HEK293 (cell line): ENCODE measurements around the gene NYNRIN.

Experiments
- CTCF ChIA-PET: fragments of 350-600 bp; formaldehyde crosslinking; extraction: SDS; loops from one replicate; lab custom pipeline; 2021; ENCODE audit warnings: antibody characterized with exemption; lab: Yijun Ruan, JAX
- POLR2A ChIA-PET: fragments of 300-600 bp; formaldehyde crosslinking; extraction: SDS; loops from one replicate; lab custom pipeline; 2020; ENCODE audit warnings: antibody characterized with exemption, inconsistent platforms; lab: Yijun Ruan, JAX
- H3K27ac ChIP-seq: fragments of 200-500 bp; sonication (Bioruptor generic); 2 replicates; pipeline ENCODE4 v1.5.1; 2014; ENCODE audit warnings: low read depth, low read length, control low read depth, inconsistent platforms; ENCODE audit errors: extremely low read depth
- H3K36me3 ChIP-seq, 2 experiments: fragments of 200-500 bp in 1 of 2; sonication (Bioruptor generic) in 1 of 2; 1 replicate in 1 of 2; 2 replicates in 1 of 2; pipeline ENCODE4 v1.5.1; 2014 to 2017; ENCODE audit warnings: inconsistent platforms in 2 of 2, low read length in 2 of 2; ENCODE audit not compliant: control insufficient read depth in 2 of 2, insufficient read depth in 1 of 2
- H3K4me1 ChIP-seq: fragments of 200-500 bp; sonication (Bioruptor generic); 2 replicates; pipeline ENCODE4 v1.5.1; 2014; ENCODE audit warnings: mild to moderate bottlenecking, low read length, inconsistent platforms; ENCODE audit not compliant: control insufficient read depth, insufficient read depth
- H3K4me3 ChIP-seq: 2 replicates; pipeline ENCODE4 v1.5.1; 2011; ENCODE audit warnings: low read depth, mild to moderate bottlenecking, control low read depth, low read length, moderate library complexity
- H3K9me3 ChIP-seq: fragments of 200-500 bp; sonication (Bioruptor generic); 2 replicates; pipeline ENCODE4 v1.5.1; 2014; ENCODE audit warnings: low read depth, low read length, inconsistent platforms; ENCODE audit not compliant: control insufficient read depth, insufficient read depth
- MZF1 ChIP-seq: fragments of 450-650 bp; formaldehyde crosslinking; IDR thresholded peaks from 2 replicates; pipeline ENCODE4 v1.5.1; 2017; ENCODE audit warnings: missing biosample characterization, missing genetic modification characterization, borderline replicate concordance
- ZBTB17 ChIP-seq: fragments of 450-650 bp; formaldehyde crosslinking; IDR thresholded peaks from 2 replicates; pipeline ENCODE4 v1.5.1; 2016; ENCODE audit warnings: missing biosample characterization, missing genetic modification characterization
- ZBTB49 ChIP-seq: fragments of 450-650 bp; formaldehyde crosslinking; IDR thresholded peaks from 2 replicates; pipeline ENCODE4 v1.5.1; 2016; ENCODE audit warnings: missing biosample characterization, missing genetic modification characterization, low read depth
- ZNF114 ChIP-seq: fragments of 450-650 bp; formaldehyde crosslinking; IDR thresholded peaks from 2 replicates; pipeline ENCODE4 v1.5.0; 2017; ENCODE audit warnings: missing biosample characterization, missing genetic modification characterization
- ZNF16 ChIP-seq: fragments of 450-650 bp; formaldehyde crosslinking; IDR thresholded peaks from 2 replicates; pipeline ENCODE4 v1.5.1; 2016; ENCODE audit warnings: low read depth, missing biosample characterization, missing genetic modification characterization
- ZNF366 ChIP-seq: fragments of 450-650 bp; formaldehyde crosslinking; conservative IDR thresholded peaks from 2 replicates; pipeline ENCODE4 v1.5.1; 2016; ENCODE audit warnings: missing biosample characterization, missing genetic modification characterization
- TF ChIP-seq, protein P1 (sequence below): fragments of 450-650 bp; formaldehyde crosslinking; IDR thresholded peaks from 2 replicates; pipeline ENCODE4 v1.5.1; 2016; ENCODE audit warnings: missing biosample characterization, missing genetic modification characterization
- TF ChIP-seq, protein P2 (sequence below): fragments of 450-650 bp; formaldehyde crosslinking; IDR thresholded peaks from 2 replicates; pipeline ENCODE4 v1.5.1; 2016; ENCODE audit warnings: missing biosample characterization, missing genetic modification characterization
- TF ChIP-seq, protein P3 (sequence below): fragments of 450-650 bp; formaldehyde crosslinking; IDR thresholded peaks from 2 replicates; pipeline ENCODE4 v1.5.1; 2016; ENCODE audit warnings: missing biosample characterization, missing genetic modification characterization

The NYNRIN gene

GRCh38 chr14:24409192-24409591, 10.4 kb downstream of the NYNRIN start:
- CTCF ChIA-PET: interaction anchor here (0.7 to 1.7 kb wide), 6 partner anchors 8 to 193 kb away, joined by 3 to 9 read pairs (median 4); no protein-coding TSS in a partner anchor
- TF ChIP-seq, protein P1, sequence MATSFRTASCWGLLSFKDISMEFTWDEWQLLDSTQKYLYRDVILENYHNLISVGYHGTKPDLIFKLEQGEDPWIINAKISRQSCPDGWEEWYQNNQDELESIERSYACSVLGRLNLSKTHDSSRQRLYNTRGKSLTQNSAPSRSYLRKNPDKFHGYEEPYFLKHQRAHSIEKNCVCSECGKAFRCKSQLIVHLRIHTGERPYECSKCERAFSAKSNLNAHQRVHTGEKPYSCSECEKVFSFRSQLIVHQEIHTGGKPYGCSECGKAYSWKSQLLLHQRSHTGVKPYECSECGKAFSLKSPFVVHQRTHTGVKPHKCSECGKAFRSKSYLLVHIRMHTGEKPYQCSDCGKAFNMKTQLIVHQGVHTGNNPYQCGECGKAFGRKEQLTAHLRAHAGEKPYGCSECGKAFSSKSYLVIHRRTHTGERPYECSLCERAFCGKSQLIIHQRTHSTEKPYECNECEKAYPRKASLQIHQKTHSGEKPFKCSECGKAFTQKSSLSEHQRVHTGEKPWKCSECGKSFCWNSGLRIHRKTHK: no peak
- TF ChIP-seq, all 188 proteins: peak for 0
- Histone ChIP-seq H3K36me3 (peaks cover 0 to 71% of the 10 kb centered on the region in 2 experiments; a peak in 1 of 3 replicates), H3K27ac (no peak overlapping the region), H3K9me3 (no peaks in the 10 kb centered on the region), H3K4me1 (no peaks in the 10 kb centered on the region), H3K4me3 (no peak overlapping the region)
- POLR2A ChIA-PET: interaction anchor here (0.6 to 0.8 kb wide), 3 partner anchors 9 to 43 kb away, joined by 3 to 7 read pairs (median 4); no protein-coding TSS in a partner anchor

DNA sequence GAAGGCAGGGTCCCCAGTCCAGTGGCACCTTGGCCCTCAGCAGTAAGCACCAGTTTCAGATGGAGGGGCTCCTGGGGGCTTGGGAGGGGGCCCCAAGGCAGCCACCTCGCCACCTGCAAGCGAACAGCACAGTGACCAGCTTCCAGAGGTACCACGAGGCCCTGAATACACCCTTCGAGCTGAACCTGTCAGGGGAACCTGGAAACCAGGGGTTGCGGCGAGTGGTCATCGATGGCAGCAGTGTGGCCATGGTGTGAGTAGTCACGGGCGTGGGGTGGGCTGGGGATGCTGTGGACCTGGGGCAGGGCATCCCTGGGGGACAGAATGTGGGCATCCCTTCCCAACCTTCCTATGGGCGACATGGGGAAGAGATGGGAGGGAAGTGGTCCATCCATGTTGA, 11.2 kb downstream of the NYNRIN start:
- Histone ChIP-seq H3K36me3 (peaks cover 0 to 74% of the 10 kb centered on the region in 2 experiments; a peak in 1 of 3 replicates), H3K4me1 (no peaks in the 10 kb centered on the region), H3K9me3 (no peaks in the 10 kb centered on the region), H3K4me3 (no peak overlapping the region), H3K27ac (no peak overlapping the region)
- ChIA-PET POLR2A (no interaction called here), CTCF (interaction anchor here (1.2 to 3.5 kb wide), 3 partner anchors 22 to 77 kb away, joined by 9 to 15 read pairs (median 9); no protein-coding TSS in a partner anchor)
- TF ChIP-seq ZBTB49 (tag by site-specific recombination) (no peak), ZNF16 (tag by site-specific recombination) (no peak), MZF1 (tag by site-specific recombination) (no peak)

- Histone ChIP-seq H3K9me3 (no peaks in the 10 kb centered on the region), H3K27ac (no peak overlapping the region), H3K4me1 (no peaks in the 10 kb centered on the region), H3K4me3 (no peak overlapping the region), H3K36me3 (peaks cover 0 to 82% of the 10 kb centered on the region in 2 experiments; a peak in 1 of 3 replicates)
- ChIA-PET CTCF (interaction anchor here (0.6 to 3.5 kb wide), 8 partner anchors 12 to 79 kb away, joined by 3 to 23 read pairs (median 7); partner anchors contain the start of gene NYNRIN), POLR2A (no interaction called here)
- TF ChIP-seq ZNF114 (tag by site-specific recombination) (no peak), ZBTB17 (tag by site-specific recombination) (0 out of 2 replicates have a peak, but pooled peaks have one; percentile 19)
- TF ChIP-seq, protein P2, sequence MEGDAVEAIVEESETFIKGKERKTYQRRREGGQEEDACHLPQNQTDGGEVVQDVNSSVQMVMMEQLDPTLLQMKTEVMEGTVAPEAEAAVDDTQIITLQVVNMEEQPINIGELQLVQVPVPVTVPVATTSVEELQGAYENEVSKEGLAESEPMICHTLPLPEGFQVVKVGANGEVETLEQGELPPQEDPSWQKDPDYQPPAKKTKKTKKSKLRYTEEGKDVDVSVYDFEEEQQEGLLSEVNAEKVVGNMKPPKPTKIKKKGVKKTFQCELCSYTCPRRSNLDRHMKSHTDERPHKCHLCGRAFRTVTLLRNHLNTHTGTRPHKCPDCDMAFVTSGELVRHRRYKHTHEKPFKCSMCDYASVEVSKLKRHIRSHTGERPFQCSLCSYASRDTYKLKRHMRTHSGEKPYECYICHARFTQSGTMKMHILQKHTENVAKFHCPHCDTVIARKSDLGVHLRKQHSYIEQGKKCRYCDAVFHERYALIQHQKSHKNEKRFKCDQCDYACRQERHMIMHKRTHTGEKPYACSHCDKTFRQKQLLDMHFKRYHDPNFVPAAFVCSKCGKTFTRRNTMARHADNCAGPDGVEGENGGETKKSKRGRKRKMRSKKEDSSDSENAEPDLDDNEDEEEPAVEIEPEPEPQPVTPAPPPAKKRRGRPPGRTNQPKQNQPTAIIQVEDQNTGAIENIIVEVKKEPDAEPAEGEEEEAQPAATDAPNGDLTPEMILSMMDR (tag by site-specific recombination): peak; percentile 42; the same call in 1 of the 2 replicates
- TF ChIP-seq, all 188 proteins: peak for 2
Observed at GRCh38 chr14:24411443-24412389, 12.9 kb downstream of the NYNRIN start.

GRCh38 chr14:24414077-24414476, 15.3 kb downstream of the NYNRIN start:
- ChIA-PET CTCF (interaction anchor here (0.7 to 3.3 kb wide), 7 partner anchors 10 to 172 kb away, joined by 3 to 23 read pairs (median 5); partner anchors contain the start of gene TINF2), POLR2A (no interaction called here)
- Histone ChIP-seq H3K36me3 (peaks cover 0 to 68% of the 10 kb centered on the region in 2 experiments; a peak in 1 of 3 replicates), H3K27ac (no peak overlapping the region), H3K9me3 (no peaks in the 10 kb centered on the region), H3K4me1 (no peaks in the 10 kb centered on the region), H3K4me3 (no peak overlapping the region)
- no peak for TF ChIP-seq ZNF366 (tag by site-specific recombination)
- TF ChIP-seq, protein P3, sequence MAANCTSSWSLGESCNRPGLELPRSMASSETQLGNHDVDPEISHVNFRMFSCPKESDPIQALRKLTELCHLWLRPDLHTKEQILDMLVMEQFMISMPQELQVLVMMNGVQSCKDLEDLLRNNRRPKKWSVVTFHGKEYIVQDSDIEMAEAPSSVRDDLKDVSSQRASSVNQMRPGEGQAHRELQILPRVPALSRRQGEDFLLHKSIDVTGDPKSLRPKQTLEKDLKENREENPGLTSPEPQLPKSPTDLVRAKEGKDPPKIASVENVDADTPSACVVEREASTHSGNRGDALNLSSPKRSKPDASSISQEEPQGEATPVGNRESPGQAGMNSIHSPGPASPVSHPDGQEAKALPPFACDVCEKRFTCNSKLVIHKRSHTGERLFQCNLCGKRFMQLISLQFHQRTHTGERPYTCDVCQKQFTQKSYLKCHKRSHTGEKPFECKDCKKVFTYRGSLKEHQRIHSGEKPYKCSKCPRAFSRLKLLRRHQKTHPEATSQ: no peak
